Common myeloid progenitor, CD34-positive (primary cell): Measurements from ENCODE around the gene MANSC1.

Experiments
- CTCF ChIA-PET: fragments of 350-600 bp; sonication (Branson Sonifier 250); formaldehyde crosslinking; loops from one replicate; lab custom pipeline; 2021; ENCODE audit warnings: antibody characterized with exemption; lab: Charles Lee
- POLR2A ChIA-PET: fragments of 350-600 bp; sonication (Branson Sonifier 250); formaldehyde crosslinking; loops from one replicate; lab custom pipeline; 2021; ENCODE audit warnings: antibody characterized with exemption; lab: Charles Lee
- DNase-seq, 3 donors: peaks; one replicate each; pipeline versions ENCODE4 v3.0.0 to v3.0.0-alpha.2; 2013
- H3K27ac ChIP-seq, 2 experiments: 1 replicate in 1 of 2; 2 replicates in 1 of 2; pipeline ENCODE4 v1.7.0; 2013; ENCODE audit warnings: inconsistent platforms in 2 of 2, low read length in 2 of 2, mild to moderate bottlenecking in 2 of 2, low read depth in 1 of 2, moderate library complexity in 1 of 2; ENCODE audit not compliant: severe bottlenecking in 2 of 2, insufficient read depth in 1 of 2, poor library complexity in 1 of 2
- H3K27me3 ChIP-seq, 5 experiments: replicated peaks in 2 of 5; 1 replicate in 3 of 5; 2 replicates in 2 of 5; pipeline versions ENCODE4 v1.6.1 to v1.7.0; 2013; ENCODE audit warnings: low read length in 4 of 5, mild to moderate bottlenecking in 2 of 5, moderate library complexity in 2 of 5, inconsistent platforms in 1 of 5; ENCODE audit not compliant: insufficient read depth in 5 of 5, control insufficient read depth in 4 of 5
- H3K36me3 ChIP-seq, 4 experiments: 1 replicate in 2 of 4; 2 replicates in 2 of 4; pipeline versions ENCODE4 v1.6.1 to v1.7.0; 2013; ENCODE audit warnings: low read length in 3 of 4, control low read depth in 1 of 4, mild to moderate bottlenecking in 1 of 4; ENCODE audit not compliant: control insufficient read depth in 4 of 4, insufficient read depth in 4 of 4
- H3K4me1 ChIP-seq, 4 experiments: 1 replicate in 3 of 4; 2 replicates in 1 of 4; pipeline versions ENCODE4 v1.6.1 to v1.7.1; 2013; ENCODE audit warnings: low read length in 3 of 4, mild to moderate bottlenecking in 3 of 4, control low read depth in 1 of 4, inconsistent platforms in 1 of 4, moderate library complexity in 1 of 4; ENCODE audit not compliant: control insufficient read depth in 4 of 4, insufficient read depth in 4 of 4; ENCODE audit errors: control extremely low read depth in 1 of 4
- H3K4me3 ChIP-seq, 7 experiments: 1 replicate in 4 of 7; 2 replicates in 3 of 7; pipeline versions ENCODE4 v1.5.1 to v1.7.0; 2013; ENCODE audit warnings: mild to moderate bottlenecking in 7 of 7, low read length in 6 of 7, moderate library complexity in 6 of 7, inconsistent platforms in 2 of 7, low read depth in 2 of 7, control low read depth in 1 of 7; ENCODE audit not compliant: insufficient read depth in 4 of 7, control insufficient read depth in 1 of 7; ENCODE audit errors: extremely low read depth in 1 of 7
- H3K9me3 ChIP-seq, 5 experiments: 1 replicate in 4 of 5; 2 replicates in 1 of 5; pipeline versions ENCODE4 v1.6.1 to v1.7.1; 2013; ENCODE audit warnings: low read length in 4 of 5, mild to moderate bottlenecking in 2 of 5, inconsistent platforms in 1 of 5, low read depth in 1 of 5, moderate library complexity in 1 of 5; ENCODE audit not compliant: control insufficient read depth in 4 of 5, insufficient read depth in 2 of 5; ENCODE audit errors: control extremely low read depth in 1 of 5
- WGBS: methylation state at CpG from one replicate; pipeline ENCODE4 v1.1.5; 2013; ENCODE audit not compliant: insufficient coverage; 5-methylcytosine and 5-hydroxymethylcytosine counted together

MANSC1 gene

DNA sequence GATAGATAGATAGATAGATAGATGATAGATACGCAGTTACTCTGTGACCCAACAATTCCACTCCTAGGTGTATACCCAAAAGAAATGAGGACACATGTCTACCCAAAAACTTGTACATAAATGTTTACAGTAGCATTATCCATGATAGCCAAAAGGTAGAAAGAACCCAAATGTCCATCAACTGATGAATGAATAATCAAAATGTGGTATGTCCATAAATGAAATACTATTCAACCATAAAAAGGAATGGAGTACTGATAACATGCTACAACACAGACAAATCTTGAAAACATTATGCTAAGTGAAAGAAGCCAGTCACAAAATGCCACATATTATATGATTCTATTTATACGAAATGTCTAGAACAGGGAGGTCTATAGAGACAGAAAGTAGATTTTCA lies 47.1 kb downstream of the MANSC1 start:
- no peaks in the 10 kb centered on the region for H3K4me1 ChIP-seq
- peaks cover 0 to 2% (median 0%) of the 10 kb centered on the region in 5 experiments for H3K9me3 ChIP-seq
- no CpG with 5 or more reads among the region's 2 CpGs for WGBS
- ChIA-PET CTCF (no interaction called here), POLR2A (no interaction called here)
- H3K27me3 ChIP-seq, result no peaks in the 10 kb centered on the region
- no peak overlapping the region for H3K27ac ChIP-seq
- no peaks in the 10 kb centered on the region for H3K36me3 ChIP-seq
- no peak overlapping the region for H3K4me3 ChIP-seq
- DNase-seq, result no peak

DNA sequence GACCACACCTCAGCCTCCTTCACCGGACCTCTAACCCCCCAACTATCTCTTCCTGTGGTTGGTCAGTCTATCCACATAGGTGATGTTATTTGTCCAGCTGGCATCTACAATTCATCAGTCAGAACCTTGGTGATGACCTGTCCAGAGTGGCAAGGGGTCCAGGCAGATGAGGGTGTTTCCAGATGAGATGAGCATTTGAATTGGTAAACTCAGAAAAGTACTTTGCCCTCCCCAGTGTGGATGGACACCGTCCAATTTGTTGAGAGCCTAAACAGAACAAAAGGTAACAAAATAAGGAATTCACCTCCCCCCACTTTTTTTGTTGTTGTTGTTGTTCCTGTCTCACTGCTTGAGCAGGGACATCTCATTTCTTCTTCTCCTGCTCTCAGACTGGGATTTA lies 48.9 kb downstream of the MANSC1 start:
- no peak for DNase-seq
- WGBS, result no CpG with 5 or more reads among the region's 2 CpGs
- Histone ChIP-seq H3K4me1 (no peaks in the 10 kb centered on the region), H3K27ac (no peak overlapping the region), H3K9me3 (peaks cover 0 to 2% (median 0%) of the 10 kb centered on the region in 5 experiments), H3K27me3 (peaks cover 0 to 2% (median 0%) of the 10 kb centered on the region in 5 experiments), H3K4me3 (no peak overlapping the region), H3K36me3 (no peaks in the 10 kb centered on the region)
- ChIA-PET POLR2A (no interaction called here), CTCF (interaction anchor here (0.5 to 1.3 kb wide), 2 partner anchors 15 to 18 kb away, joined by 3 to 5 read pairs; no protein-coding TSS in a partner anchor)

DNA sequence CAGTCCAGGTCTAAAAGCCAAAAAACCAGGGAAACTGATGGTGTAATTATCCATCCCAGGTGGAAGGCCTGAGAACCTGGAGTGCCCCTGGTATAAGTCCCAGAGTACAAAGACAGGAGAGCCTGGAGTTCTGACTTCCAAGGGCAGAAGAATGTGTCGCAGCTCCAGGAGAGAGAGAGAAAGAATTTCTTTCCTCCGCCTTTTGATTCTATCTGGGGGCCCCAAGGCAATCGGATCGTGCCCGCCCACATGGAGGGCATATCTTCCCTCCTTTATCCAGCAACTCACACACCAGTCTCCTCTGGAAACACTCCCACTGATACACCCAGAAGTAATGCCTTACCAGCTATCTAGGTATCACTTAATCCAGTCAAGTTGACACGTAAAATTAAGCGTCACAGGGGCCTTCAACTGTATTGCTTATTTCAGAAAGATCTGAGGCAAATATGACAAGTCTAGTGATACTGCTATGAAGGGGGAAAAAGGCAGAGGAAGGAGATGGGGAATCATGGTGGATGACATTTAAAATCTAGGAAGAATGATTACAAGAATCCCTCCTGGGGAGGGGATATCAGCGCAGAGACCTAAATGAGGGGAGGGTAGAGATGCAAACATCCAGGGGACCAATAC lies 52.7 kb downstream of the MANSC1 start:
- no peaks in the 10 kb centered on the region for H3K9me3 ChIP-seq
- 100% methylated on average over 2 of the region's 8 CpGs for WGBS
- no peak overlapping the region for H3K27ac ChIP-seq
- ChIA-PET CTCF (interaction anchor here (1.1 kb wide), 1 partner anchor 30 kb away, joined by 4 read pairs; no protein-coding TSS in a partner anchor), POLR2A (no interaction called here)
- peaks cover 0 to 2% (median 0%) of the 10 kb centered on the region in 5 experiments for H3K27me3 ChIP-seq
- H3K36me3 ChIP-seq, result no peaks in the 10 kb centered on the region
- no peak overlapping the region for H3K4me3 ChIP-seq
- no peak for DNase-seq
- H3K4me1 ChIP-seq, result no peaks in the 10 kb centered on the region

DNA sequence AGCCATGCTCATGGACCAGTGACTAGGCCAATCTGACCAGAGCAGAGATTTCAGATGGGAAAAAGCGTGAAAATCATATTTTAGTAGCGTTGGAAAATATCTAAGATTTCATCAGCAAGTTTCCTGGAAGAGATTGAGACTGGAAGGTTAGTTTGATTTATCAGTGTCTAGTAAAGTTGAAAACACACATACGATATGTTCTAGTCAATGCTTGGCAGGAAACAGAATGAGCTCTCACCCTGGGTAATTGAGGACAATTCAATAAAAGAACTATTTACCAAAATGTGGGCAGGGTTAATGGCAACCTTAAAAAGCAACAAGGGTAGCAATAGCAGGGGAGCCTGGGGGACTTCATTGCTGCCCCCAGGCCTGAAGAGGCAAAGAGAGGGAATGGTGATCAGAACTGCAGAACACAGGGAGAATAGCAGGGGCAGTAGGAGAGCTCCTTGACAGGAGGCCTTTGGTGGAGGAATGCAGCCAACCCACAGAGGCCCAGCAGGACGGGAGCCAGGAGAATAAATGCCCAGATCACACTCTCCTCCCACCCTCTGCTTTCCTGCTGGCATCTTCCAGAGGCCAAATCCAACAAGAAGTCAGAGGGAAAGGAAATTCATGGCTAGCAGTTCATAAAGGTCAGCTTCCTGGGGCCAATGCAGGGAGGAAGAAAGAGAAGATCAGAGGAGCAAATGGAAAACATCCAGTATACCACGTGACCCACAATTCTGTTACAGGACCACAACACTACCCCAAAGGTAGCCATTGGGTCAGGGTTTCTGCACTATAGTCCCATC lies 55.6 kb downstream of the MANSC1 start:
- 91% methylated on average over 3 of the region's 5 CpGs for WGBS
- no peaks in the 10 kb centered on the region for H3K9me3 ChIP-seq

DNA sequence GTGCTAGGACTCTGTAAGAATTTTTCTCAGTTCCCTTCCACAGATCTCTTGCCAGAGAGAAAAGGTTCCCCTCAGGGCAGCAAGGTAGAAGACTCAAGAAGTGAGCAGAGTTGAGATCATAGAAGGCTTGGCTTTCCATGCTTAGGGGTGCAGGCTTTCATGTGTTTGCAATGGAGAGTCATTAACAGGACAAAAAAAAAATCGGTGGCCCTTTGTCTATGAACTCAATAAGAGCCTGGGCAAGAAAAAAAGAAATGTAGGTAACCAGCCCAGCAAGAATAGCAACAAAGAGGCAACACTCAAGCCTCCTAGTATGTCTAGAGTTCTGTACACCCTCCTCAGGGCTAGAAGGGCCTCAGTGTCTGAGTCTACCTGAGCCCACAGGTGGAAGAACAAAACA lies 59.8 kb downstream of the MANSC1 start:
- Histone ChIP-seq H3K27ac (no peak overlapping the region), H3K9me3 (no peaks in the 10 kb centered on the region), H3K4me1 (no peaks in the 10 kb centered on the region), H3K27me3 (no peaks in the 10 kb centered on the region), H3K36me3 (no peaks in the 10 kb centered on the region), H3K4me3 (no peak overlapping the region)
- no peak for DNase-seq
- ChIA-PET POLR2A (no interaction called here), CTCF (no interaction called here)
- WGBS, result 92% methylated on average over 1 of the region's 1 CpG

More for the DNA sequence above, 55.6 kb downstream of the MANSC1 start:
- Histone ChIP-seq H3K36me3 (no peaks in the 10 kb centered on the region), H3K27ac (no peak overlapping the region), H3K27me3 (peaks cover 0 to 2% (median 0%) of the 10 kb centered on the region in 5 experiments), H3K4me3 (no peak overlapping the region), H3K4me1 (no peaks in the 10 kb centered on the region)
- ChIA-PET POLR2A (no interaction called here), CTCF (no interaction called here)
- DNase-seq, result no peak

DNA sequence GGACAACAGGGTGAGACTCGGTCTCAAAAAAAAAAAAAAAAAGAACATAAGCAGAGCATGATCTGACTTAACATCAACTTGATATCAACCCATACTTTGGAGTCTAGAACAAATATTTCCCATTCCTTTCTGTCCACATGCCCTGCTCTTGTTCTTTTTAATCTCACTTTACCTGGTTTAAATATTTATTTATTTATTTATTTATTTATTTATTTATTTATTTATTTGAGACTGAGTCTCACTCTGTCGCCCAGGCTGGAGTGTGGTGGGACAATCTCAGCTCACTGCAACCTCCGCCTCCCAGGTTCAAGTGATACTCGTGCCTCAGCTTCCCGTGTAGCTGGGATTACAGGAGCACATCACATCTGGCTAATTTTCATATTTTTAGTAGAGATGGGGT lies 63.6 kb downstream of the MANSC1 start:
- ChIA-PET POLR2A (no interaction called here), CTCF (interaction anchor here (0.6 kb wide), 2 partner anchors 15 to 649 kb away, joined by 3 read pairs; no protein-coding TSS in a partner anchor)
- H3K4me1 ChIP-seq, result no peaks in the 10 kb centered on the region
- H3K4me3 ChIP-seq, result no peak overlapping the region
- no peaks in the 10 kb centered on the region for H3K36me3 ChIP-seq
- no peak overlapping the region for H3K27ac ChIP-seq
- no peaks in the 10 kb centered on the region for H3K9me3 ChIP-seq
- 100% methylated on average over 4 of the region's 5 CpGs for WGBS
- H3K27me3 ChIP-seq, result peaks cover 0 to 4% (median 0%) of the 10 kb centered on the region in 5 experiments
- DNase-seq, result no peak
